Activated CD8-positive, alpha-beta T cell treated with anti-CD3 and anti-CD28 coated beads, Interleukin-2, amount 10 ng/mL, durations not matched to agents 7 days and 5 days (primary cell): ENCODE measurements around the gene ACYP1. TPM values are rescaled to one million over a fixed set of nuclear protein-coding genes. Genes with fewer than 3 reads are reported as not detected.
"Not testable (repeated sequence)": the region's sequence is repeated elsewhere in the genome, so short reads cannot be mapped to it uniquely, and the experiment has no call there.

Experiments used
- ATAC-seq: fragments of 150-1000 bp; cut with Tn5 transposase; one replicate; pipeline ENCODE4 v1.10.0; 2021; ENCODE audit warnings: moderate library complexity
- CTCF ChIA-PET: fragments of 350-600 bp; sonication (Branson Sonifier 250); formaldehyde crosslinking; loops from one replicate; lab custom pipeline; 2021; ENCODE audit warnings: antibody characterized with exemption; lab: Charles Lee
- POLR2A ChIA-PET: fragments of 350-600 bp; sonication (Branson Sonifier 250); formaldehyde crosslinking; loops from one replicate; lab custom pipeline; 2021; ENCODE audit warnings: antibody characterized with exemption; lab: Charles Lee
- DNase-seq: peaks from one replicate; pipeline ENCODE4 v3.0.0-alpha.2; 2020
- H3K27ac Mint-ChIP-seq: one replicate; pipeline ENCODE4 v1.8.0; 2021; ENCODE audit warnings: mild to moderate bottlenecking, mixed read lengths
- H3K27me3 Mint-ChIP-seq: one replicate; pipeline ENCODE4 v1.8.0; 2021; ENCODE audit warnings: low read depth, mixed read lengths
- H3K36me3 Mint-ChIP-seq: one replicate; pipeline ENCODE4 v1.8.0; 2021; ENCODE audit warnings: low read depth, mixed read lengths
- H3K4me1 Mint-ChIP-seq: one replicate; pipeline ENCODE4 v1.8.0; 2021; ENCODE audit warnings: low read depth, mixed read lengths
- H3K4me3 Mint-ChIP-seq: one replicate; pipeline ENCODE4 v1.8.0; 2021; ENCODE audit warnings: mild to moderate bottlenecking, mixed read lengths
- H3K9me3 Mint-ChIP-seq: one replicate; pipeline ENCODE4 v1.8.0; 2022; ENCODE audit warnings: mixed read lengths; ENCODE audit not compliant: insufficient read depth
- total RNA-seq, 2 experiments: library from RNA; stranded (reverse); gene quantifications; one replicate each; pipeline ENCODE4 v1.2.3, GENCODE V29; 2021

The ACYP1 gene
- total RNA-seq, 2 experiments from 2014 or later: 42.6 to 44.0 TPM

- POLR2A ChIA-PET: no interaction called here
- peaks cover 6% of the 10 kb centered on the region for H3K27me3 Mint-ChIP-seq
- H3K9me3 Mint-ChIP-seq: no peaks in the 10 kb centered on the region
- peaks cover 16% of the 10 kb centered on the region for H3K4me1 Mint-ChIP-seq
- CTCF ChIA-PET: interaction anchor here (1.0 to 1.6 kb wide), 2 partner anchors 17 to 208 kb away, joined by 3 to 4 read pairs; partner anchors contain the start of gene MLH3
- H3K27ac Mint-ChIP-seq: no peak overlapping the region
- DNase-seq (no peak), ATAC-seq (no peak)
- H3K4me3 Mint-ChIP-seq: no peak overlapping the region
- peaks cover 4% of the 10 kb centered on the region for H3K36me3 Mint-ChIP-seq
Measured at GRCh38 chr14:75068294-75069120, 4.7 kb upstream of the ACYP1 start.

- H3K4me3 Mint-ChIP-seq, H3K9me3 Mint-ChIP-seq, POLR2A ChIA-PET, CTCF ChIA-PET, ATAC-seq, DNase-seq, H3K27ac Mint-ChIP-seq, H3K27me3 Mint-ChIP-seq: not testable (repeated sequence)
- H3K4me1 Mint-ChIP-seq: peaks cover 22% of the 10 kb centered on the region
- H3K36me3 Mint-ChIP-seq: peaks cover 10% of the 10 kb centered on the region
Measured at GRCh38 chr14:75067765-75068164, 3.9 kb upstream of the ACYP1 start.

- H3K9me3 Mint-ChIP-seq: no peaks in the 10 kb centered on the region
- peaks cover 6% of the 10 kb centered on the region for H3K27me3 Mint-ChIP-seq
- no peak overlapping the region for H3K4me3 Mint-ChIP-seq
- CTCF ChIA-PET: no interaction called here
- H3K36me3 Mint-ChIP-seq: peaks cover 13% of the 10 kb centered on the region
- no peak overlapping the region for H3K27ac Mint-ChIP-seq
- no peak for DNase-seq
- POLR2A ChIA-PET: no interaction called here
- peaks cover 27% of the 10 kb centered on the region for H3K4me1 Mint-ChIP-seq
- no peak for ATAC-seq
Measured at GRCh38 chr14:75067212-75067611, 3.4 kb upstream of the ACYP1 start.

GRCh38 chr14:75066691-75067090, 2.9 kb upstream of the ACYP1 start:
- Mint-ChIP-seq H3K36me3 (peaks cover 14% of the 10 kb centered on the region), H3K4me3 (no peak overlapping the region), H3K4me1 (peaks cover 28% of the 10 kb centered on the region), H3K9me3 (no peaks in the 10 kb centered on the region), H3K27me3 (peaks cover 3% of the 10 kb centered on the region), H3K27ac (no peak overlapping the region)
- ChIA-PET POLR2A (no interaction called here), CTCF (interaction anchor here (1.0 to 4.0 kb wide), 2 partner anchors 22 to 206 kb away, joined by 3 to 22 read pairs; no protein-coding TSS in a partner anchor)
- ATAC-seq (no peak), DNase-seq (no peak)

- H3K9me3 Mint-ChIP-seq: no peaks in the 10 kb centered on the region
- peak overlapping the region; percentile 99 for H3K27ac Mint-ChIP-seq
- peaks cover 38% of the 10 kb centered on the region for H3K4me1 Mint-ChIP-seq
- ATAC-seq: no peak
- no peaks in the 10 kb centered on the region for H3K27me3 Mint-ChIP-seq
- ChIA-PET POLR2A (interaction anchor here (0.8 to 3.1 kb wide), 4 partner anchors 12 to 182 kb away, joined by 3 to 14 read pairs (median 5); partner anchors contain the start of gene EIF2B2), CTCF (interaction anchor here (0.8 to 4.0 kb wide), 12 partner anchors 12 to 231 kb away, joined by 3 to 22 read pairs (median 4); partner anchors contain the start of gene MLH3)
- H3K36me3 Mint-ChIP-seq: peaks cover 36% of the 10 kb centered on the region
- DNase-seq: no peak
- peak overlapping the region; percentile 100 for H3K4me3 Mint-ChIP-seq
Measured at GRCh38 chr14:75064205-75064567, 362 bp upstream of the ACYP1 start.

GRCh38 chr14:75063013-75063412, 811 bp downstream of the ACYP1 start:
- no peaks in the 10 kb centered on the region for H3K9me3 Mint-ChIP-seq
- peak overlapping the region; percentile 99 for H3K27ac Mint-ChIP-seq
- no peak for ATAC-seq
- no peak for DNase-seq
- H3K27me3 Mint-ChIP-seq: no peaks in the 10 kb centered on the region
- H3K4me1 Mint-ChIP-seq: peaks cover 38% of the 10 kb centered on the region
- CTCF ChIA-PET: interaction anchor here (0.9 to 4.0 kb wide), 12 partner anchors 11 to 202 kb away, joined by 3 to 22 read pairs (median 5); partner anchors contain the start of gene MLH3
- H3K36me3 Mint-ChIP-seq: peaks cover 42% of the 10 kb centered on the region
- H3K4me3 Mint-ChIP-seq: peak overlapping the region; percentile 100
- POLR2A ChIA-PET: interaction anchor here (0.7 to 3.1 kb wide), 6 partner anchors 13 to 881 kb away, joined by 3 to 14 read pairs (median 4); partner anchors contain the start of gene EIF2B2

GRCh38 chr14:75060420-75060819, 3.4 kb downstream of the ACYP1 start:
- peaks cover 58% of the 10 kb centered on the region for H3K36me3 Mint-ChIP-seq
- ChIA-PET POLR2A (no interaction called here), CTCF (no interaction called here)
- DNase-seq (no peak), ATAC-seq (no peak)
- H3K9me3 Mint-ChIP-seq: no peaks in the 10 kb centered on the region
- H3K27me3 Mint-ChIP-seq: no peaks in the 10 kb centered on the region
- H3K4me1 Mint-ChIP-seq: peaks cover 48% of the 10 kb centered on the region
- no peak overlapping the region for H3K4me3 Mint-ChIP-seq
- H3K27ac Mint-ChIP-seq: no peak overlapping the region

- H3K27me3 Mint-ChIP-seq: no peaks in the 10 kb centered on the region
- POLR2A ChIA-PET: no interaction called here
- DNase-seq: no peak
- ATAC-seq: no peak
- no peak overlapping the region for H3K27ac Mint-ChIP-seq
- peaks cover 62% of the 10 kb centered on the region for H3K36me3 Mint-ChIP-seq
- no peak overlapping the region for H3K4me3 Mint-ChIP-seq
- H3K9me3 Mint-ChIP-seq: no peaks in the 10 kb centered on the region
- H3K4me1 Mint-ChIP-seq: peaks cover 48% of the 10 kb centered on the region
- CTCF ChIA-PET: no interaction called here
Measured at GRCh38 chr14:75059642-75060041, 4.2 kb downstream of the ACYP1 start.

- H3K4me1 Mint-ChIP-seq: peaks cover 54% of the 10 kb centered on the region
- no peak for ATAC-seq
- no peak overlapping the region for H3K27ac Mint-ChIP-seq
- peaks cover 60% of the 10 kb centered on the region for H3K36me3 Mint-ChIP-seq
- no peaks in the 10 kb centered on the region for H3K27me3 Mint-ChIP-seq
- ChIA-PET POLR2A (no interaction called here), CTCF (no interaction called here)
- no peak for DNase-seq
- no peaks in the 10 kb centered on the region for H3K9me3 Mint-ChIP-seq
- no peak overlapping the region for H3K4me3 Mint-ChIP-seq
Measured at GRCh38 chr14:75054421-75054820, 9.4 kb downstream of the ACYP1 start.

- CTCF ChIA-PET: interaction anchor here (2.9 kb wide), 1 partner anchor 10 kb away, joined by 12 read pairs; the partner anchor contains the start of gene ACYP1
- no peak for ATAC-seq
- no peaks in the 10 kb centered on the region for H3K27me3 Mint-ChIP-seq
- POLR2A ChIA-PET: no interaction called here
- H3K4me3 Mint-ChIP-seq: no peak overlapping the region
- peaks cover 57% of the 10 kb centered on the region for H3K36me3 Mint-ChIP-seq
- no peak for DNase-seq
- H3K4me1 Mint-ChIP-seq: peaks cover 52% of the 10 kb centered on the region
- H3K9me3 Mint-ChIP-seq: no peaks in the 10 kb centered on the region
- no peak overlapping the region for H3K27ac Mint-ChIP-seq
Measured at GRCh38 chr14:75053396-75054291, 10.2 kb downstream of the ACYP1 start.

- peaks cover 54% of the 10 kb centered on the region for H3K36me3 Mint-ChIP-seq
- peak overlapping the region; percentile 91 for H3K27ac Mint-ChIP-seq
- no peaks in the 10 kb centered on the region for H3K9me3 Mint-ChIP-seq
- ATAC-seq (no peak), DNase-seq (no peak)
- H3K4me1 Mint-ChIP-seq: peaks cover 53% of the 10 kb centered on the region
- peak overlapping the region; percentile 83 for H3K4me3 Mint-ChIP-seq
- ChIA-PET CTCF (interaction anchor here (1.1 to 2.9 kb wide), 6 partner anchors 12 to 110 kb away, joined by 3 to 12 read pairs (median 3); partner anchors contain the start of genes ACYP1 and ZC2HC1C), POLR2A (interaction anchor here (0.6 to 1.4 kb wide), 2 partner anchors 13 to 18 kb away, joined by 3 read pairs; partner anchors contain the start of gene ZC2HC1C)
- H3K27me3 Mint-ChIP-seq: no peaks in the 10 kb centered on the region
Measured at GRCh38 chr14:75051556-75051899, 12.3 kb downstream of the ACYP1 start.
